GM23338 (cell line): ENCODE results near the gene MAP4K1. TPM values are rescaled to one million over a fixed set of nuclear protein-coding genes. Genes with fewer than 3 reads are reported as not detected.
A peak's percentile ranks its signal among the peaks of the same experiment; 100 is the strongest.

ENCODE experiments used
- ATAC-seq: fragments of 200-7000 bp; cut with Tn5 transposase; 3 replicates; pipeline ENCODE4 v1.9.1; 2020
- DNase-seq: peaks from one replicate; pipeline ENCODE4 v3.0.0-alpha.2; 2015; ENCODE audit warnings: low spot score
- H2AFZ ChIP-seq: fragments of 200-600 bp; sonication (generic); 2 replicates; pipeline ENCODE4 v1.8.0; 2016; ENCODE audit warnings: antibody characterized with exemption, mild to moderate bottlenecking, moderate library complexity
- H3F3A ChIP-seq: fragments of 200-600 bp; sonication (generic); replicated peaks from 2 replicates; pipeline ENCODE4 v1.8.0; 2017; ENCODE audit warnings: antibody characterized with exemption, mixed run types, low read depth
- H3K27ac ChIP-seq: fragments of 200-600 bp; sonication (generic); 2 replicates; pipeline ENCODE4 v1.6.1; 2016; ENCODE audit warnings: low read depth
- H3K27me3 ChIP-seq: fragments of 200-600 bp; sonication (generic); 2 replicates; pipeline ENCODE4 v1.8.0; 2016; ENCODE audit warnings: mild to moderate bottlenecking, mixed run types, moderate library complexity; ENCODE audit not compliant: insufficient read depth
- H3K36me3 ChIP-seq: fragments of 200-600 bp; sonication (generic); 2 replicates; pipeline ENCODE4 v1.8.0; 2016; ENCODE audit warnings: mild to moderate bottlenecking; ENCODE audit not compliant: insufficient read depth
- H3K4me1 ChIP-seq: fragments of 200-600 bp; sonication (generic); 2 replicates; pipeline ENCODE4 v1.8.0; 2016; ENCODE audit warnings: mild to moderate bottlenecking, moderate library complexity; ENCODE audit not compliant: insufficient read depth
- H3K4me2 ChIP-seq: fragments of 200-600 bp; sonication (generic); 2 replicates; pipeline ENCODE4 v1.7.1; 2017; ENCODE audit warnings: mixed run types
- H3K4me3 ChIP-seq: fragments of 200-600 bp; sonication (generic); 2 replicates; pipeline ENCODE4 v1.6.1; 2016; ENCODE audit warnings: mixed run types
- H3K79me2 ChIP-seq: fragments of 200-600 bp; sonication (generic); replicated peaks from 2 replicates; pipeline ENCODE4 v1.8.0; 2017; ENCODE audit warnings: mild to moderate bottlenecking; ENCODE audit not compliant: insufficient read depth
- H3K9me2 ChIP-seq: fragments of 200-600 bp; sonication (generic); 2 replicates; pipeline ENCODE4 v1.8.0; 2017; ENCODE audit not compliant: insufficient read depth
- H4K20me1 ChIP-seq: fragments of 200-600 bp; sonication (generic); replicated peaks from 2 replicates; pipeline ENCODE4 v1.8.0; 2017; ENCODE audit warnings: mild to moderate bottlenecking; ENCODE audit not compliant: insufficient read depth
- H3K27ac Mint-ChIP-seq: 2 replicates; pipeline ENCODE4 v1.8.0; 2020; ENCODE audit warnings: inconsistent platforms, mild to moderate bottlenecking, moderate library complexity, mixed read lengths
- H3K27me3 Mint-ChIP-seq: 3 replicates; pipeline ENCODE4 v1.8.0; 2022; ENCODE audit warnings: low read depth, mild to moderate bottlenecking, moderate library complexity, mixed read lengths, inconsistent platforms; ENCODE audit not compliant: insufficient read depth, poor library complexity
- H3K36me3 Mint-ChIP-seq: 3 replicates; pipeline ENCODE4 v1.8.0; 2021; ENCODE audit warnings: low read depth, mild to moderate bottlenecking, inconsistent platforms, moderate library complexity, mixed read lengths
- H3K4me1 Mint-ChIP-seq: 3 replicates; pipeline ENCODE4 v1.8.0; 2020; ENCODE audit warnings: mild to moderate bottlenecking, inconsistent platforms, mixed read lengths
- H3K4me3 Mint-ChIP-seq: 3 replicates; pipeline ENCODE4 v1.8.0; 2021; ENCODE audit warnings: moderate library complexity, mild to moderate bottlenecking, inconsistent platforms, mixed read lengths
- H3K9me3 Mint-ChIP-seq: 3 replicates; pipeline ENCODE4 v1.8.0; 2020; ENCODE audit warnings: moderate library complexity, mild to moderate bottlenecking, inconsistent platforms, mixed read lengths
- CTCF ChIP-seq, 2 experiments: fragments of 200-600 bp in 1 of 2; sonication (generic) in 1 of 2; conservative IDR thresholded peaks; 2 replicates each; pipeline versions ENCODE4 v1.5.1 to v1.6.1; 2016 to 2017; ENCODE audit warnings: antibody characterized with exemption in 2 of 2, low read depth in 2 of 2, mild to moderate bottlenecking in 2 of 2, moderate library complexity in 1 of 2
- EZH2phosphoT487 ChIP-seq: fragments of 200-600 bp; sonication (generic); IDR thresholded peaks from one replicate; pipeline ENCODE4 v1.8.1; 2018; ENCODE audit warnings: antibody characterized with exemption; ENCODE audit not compliant: unreplicated experiment
- JUNB ChIP-seq: IDR thresholded peaks from one replicate; pipeline ENCODE4 v1.6.1; 2016; ENCODE audit warnings: antibody characterized with exemption; ENCODE audit not compliant: unreplicated experiment
- NANOG ChIP-seq: IDR thresholded peaks from 2 replicates; pipeline ENCODE4 v1.6.1; 2016; ENCODE audit warnings: antibody characterized with exemption, borderline replicate concordance
- POLR2AphosphoS5 ChIP-seq: IDR thresholded peaks from 2 replicates; pipeline ENCODE4 v1.6.1; 2016; ENCODE audit warnings: antibody characterized with exemption, low read depth
- STAT1 ChIP-seq: IDR thresholded peaks from one replicate; pipeline ENCODE4 v1.6.1; 2016; ENCODE audit warnings: antibody characterized with exemption; ENCODE audit not compliant: unreplicated experiment
- ZNF114 ChIP-seq: fragments of 250-450 bp; sonication (Bioruptor Pico); IDR thresholded peaks from 2 replicates; pipeline ENCODE4 v1.5.0; 2020; ENCODE audit warnings: mild to moderate bottlenecking, moderate library complexity
- ZNF331 ChIP-seq: fragments of 250-450 bp; sonication (Bioruptor Pico); IDR thresholded peaks from 2 replicates; pipeline ENCODE4 v1.5.0; 2020; ENCODE audit warnings: low read depth, mild to moderate bottlenecking, moderate library complexity
- polyA plus RNA-seq: library from polyadenylated mRNA; unstranded; fragments of >200 nt; fragmentation: Nextera tagmentation; extraction: Ambion mirVana; gene quantifications from 2 replicates; pipeline ENCODE4 v1.2.1, GENCODE V29; 2016
- total RNA-seq: library from RNA; depleted of rRNA; stranded (reverse); fragments of >200 nt; shearing (Covaris generic); gene quantifications from 2 replicates; pipeline ENCODE4 v1.2.3, GENCODE V29; 2014
- TF ChIP-seq, protein P1 (sequence below): IDR thresholded peaks from one replicate; pipeline ENCODE4 v1.6.1; 2018; ENCODE audit warnings: antibody characterized with exemption; ENCODE audit not compliant: unreplicated experiment
- TF ChIP-seq, protein P2 (sequence below): IDR thresholded peaks from 2 replicates; pipeline ENCODE4 v1.6.1; 2016; ENCODE audit warnings: antibody characterized with exemption

MAP4K1 gene
- total and polyA plus RNA-seq, 2 experiments from 2014 or later, result 7.7 to 44.6 TPM

DNA sequence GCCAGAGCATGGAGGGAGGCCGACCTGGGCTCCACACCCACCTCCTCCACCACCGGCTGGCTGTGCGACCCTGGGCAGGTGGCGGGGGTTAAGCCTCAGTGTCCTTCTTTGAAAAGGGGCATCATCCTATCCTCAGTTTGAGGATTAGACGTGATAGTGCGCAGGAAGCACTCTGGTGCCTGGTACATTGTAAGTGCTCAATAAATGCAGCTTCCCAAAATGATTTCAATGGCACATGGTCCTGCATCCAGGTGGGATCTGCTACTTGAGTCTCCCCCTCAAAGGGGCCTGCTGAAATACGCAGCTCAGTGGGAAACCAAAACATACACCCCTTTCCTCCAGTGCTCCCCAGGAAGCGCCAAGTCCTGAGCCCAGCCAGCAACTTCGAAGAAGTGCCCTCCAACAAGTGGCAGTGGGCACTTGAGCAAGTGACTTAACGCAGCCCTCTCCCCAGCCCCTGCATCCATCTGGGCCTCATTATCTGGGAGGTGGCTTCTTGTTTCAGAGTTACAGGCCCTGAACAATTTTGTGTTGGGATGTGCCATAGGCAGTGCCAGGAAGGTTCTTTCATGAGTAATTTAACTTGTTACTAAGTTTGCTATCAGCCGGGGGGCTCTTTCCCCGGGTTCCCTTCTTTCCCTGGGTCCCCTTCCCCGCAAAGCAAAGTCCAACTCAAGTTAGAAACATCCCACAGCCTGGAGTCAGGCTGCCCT, 47.6 kb upstream of the MAP4K1 start:
- no peaks in the 10 kb centered on the region for H3K9me3 Mint-ChIP-seq
- peaks cover 17% of the 10 kb centered on the region for H3F3A ChIP-seq
- H3K27ac Mint-ChIP-seq, result peak overlapping the region; percentile 98
- H3K36me3 Mint-ChIP-seq, result peaks cover 40% of the 10 kb centered on the region
- H3K4me3 ChIP-seq, result peak overlapping the region; percentile 31
- peak overlapping the region; percentile 72 for H3K4me2 ChIP-seq
- peaks cover 97% of the 10 kb centered on the region for H3K4me1 Mint-ChIP-seq
- H3K27me3 ChIP-seq, result no peaks in the 10 kb centered on the region
- peaks cover 92% of the 10 kb centered on the region for H3K79me2 ChIP-seq
- no peaks in the 10 kb centered on the region for H3K9me2 ChIP-seq
- H3K27me3 Mint-ChIP-seq, result peaks cover 37% of the 10 kb centered on the region
- peaks cover 93% of the 10 kb centered on the region for H3K4me1 ChIP-seq
- H2AFZ ChIP-seq, result no peak overlapping the region
- H3K27ac ChIP-seq, result peak overlapping the region; percentile 99
- TF ChIP-seq NANOG (no peak), ZNF331 (no peak), ZNF114 (CRISPR knock-in tag) (no peak), JUNB (no peak), EZH2phosphoT487 (no peak)
- no peaks in the 10 kb centered on the region; the same call in 1 of the 2 replicates for H3K36me3 ChIP-seq
- ATAC-seq (no peak), DNase-seq (no peak)
- H4K20me1 ChIP-seq, result peaks cover 16% of the 10 kb centered on the region
- H3K4me3 Mint-ChIP-seq, result peak overlapping the region; percentile 55

DNA sequence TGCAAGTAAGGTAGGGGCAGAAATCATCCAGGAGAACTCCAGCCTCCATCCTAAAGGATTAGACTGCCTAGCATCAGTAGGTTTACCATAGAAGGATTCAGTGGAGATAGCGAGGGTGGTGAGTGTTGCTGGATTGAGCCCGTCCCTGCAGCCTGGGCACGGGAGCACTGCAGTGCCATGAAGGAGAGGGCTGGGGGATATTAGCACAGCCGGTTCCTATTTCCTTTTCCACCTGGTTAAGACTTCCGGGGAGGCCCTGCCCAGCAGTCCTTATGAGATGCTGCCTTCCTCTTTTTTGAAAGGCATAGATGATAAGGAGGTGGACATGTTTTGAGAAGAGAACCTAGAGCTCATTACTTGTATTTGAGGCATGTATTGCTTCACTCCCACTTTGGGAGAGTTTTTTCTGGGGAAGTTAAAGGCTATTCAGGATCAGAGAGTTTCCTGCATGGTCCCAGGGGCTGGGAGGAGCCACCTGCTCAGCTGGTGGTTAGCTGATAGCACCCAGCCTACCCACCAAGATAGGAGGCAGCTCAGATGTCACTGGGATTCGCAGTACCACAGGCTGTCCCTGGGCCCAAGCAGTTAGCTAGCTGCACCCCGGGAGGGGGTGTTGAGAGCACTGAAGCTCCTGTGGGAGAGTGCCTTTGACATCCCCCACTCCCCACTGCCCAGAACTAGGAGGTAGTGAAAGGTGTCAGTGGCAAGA, 46.9 kb upstream of the MAP4K1 start:
- peak overlapping the region; percentile 99 for H3K27ac ChIP-seq

DNA sequence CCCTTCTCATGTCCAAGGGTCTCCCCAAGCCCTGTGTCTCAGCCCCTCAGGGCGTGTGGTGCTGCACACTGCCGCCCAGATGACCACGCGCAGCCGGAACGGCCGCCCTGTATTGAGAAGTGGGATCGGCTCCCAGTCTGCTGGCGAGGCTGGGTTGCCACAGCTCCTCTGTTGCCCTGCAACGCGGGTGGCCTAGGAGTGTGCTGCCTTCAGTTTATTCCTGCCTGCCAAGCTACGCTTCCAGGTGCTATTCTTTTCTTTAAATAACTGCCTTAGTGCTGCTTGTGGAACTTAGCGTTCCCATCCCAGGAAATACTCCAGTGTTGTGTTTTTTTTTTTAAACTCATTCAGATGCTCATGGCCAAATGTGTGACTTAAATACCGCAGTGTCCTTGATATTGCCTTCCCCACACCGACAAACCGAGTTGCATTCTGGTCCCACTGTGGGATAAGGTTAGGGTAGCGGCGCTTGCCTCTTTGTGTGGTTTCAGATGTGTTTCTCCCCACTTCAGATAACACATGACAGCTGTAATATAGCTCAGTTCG, 46.3 kb upstream of the MAP4K1 start:
- Mint-ChIP-seq H3K27me3 (peaks cover 31% of the 10 kb centered on the region), H3K4me3 (peak overlapping the region; percentile 20; the same call in 2 of the 3 replicates), H3K4me1 (peaks cover 95% of the 10 kb centered on the region), H3K9me3 (no peaks in the 10 kb centered on the region), H3K36me3 (peaks cover 27% of the 10 kb centered on the region), H3K27ac (peak overlapping the region; percentile 98)
- H4K20me1 ChIP-seq, result peaks cover 24% of the 10 kb centered on the region
- H3K79me2 ChIP-seq, result peaks cover 92% of the 10 kb centered on the region
- peak overlapping the region; percentile 31; the same call in 1 of the 2 replicates for H3K4me3 ChIP-seq
- peaks cover 17% of the 10 kb centered on the region for H3F3A ChIP-seq
- H3K4me2 ChIP-seq, result peak overlapping the region; percentile 72
- H3K27ac ChIP-seq, result peak overlapping the region; percentile 99
- peaks cover 88% of the 10 kb centered on the region for H3K4me1 ChIP-seq
- no peak for ATAC-seq
- H3K27me3 ChIP-seq, result no peaks in the 10 kb centered on the region
- H3K9me2 ChIP-seq, result no peaks in the 10 kb centered on the region
- no peaks in the 10 kb centered on the region; the same call in 1 of the 2 replicates for H3K36me3 ChIP-seq
- no peak for DNase-seq
- H2AFZ ChIP-seq, result no peak overlapping the region
- TF ChIP-seq POLR2AphosphoS5 (no peak), EZH2phosphoT487 (no peak), CTCF (conservative IDR thresholded peaks at IDR 0.05; ENCODE audit: low read depth in 2 of 2) (no peak), ZNF114 (CRISPR knock-in tag) (no peak), STAT1 (no peak)
- TF ChIP-seq, protein P1, sequence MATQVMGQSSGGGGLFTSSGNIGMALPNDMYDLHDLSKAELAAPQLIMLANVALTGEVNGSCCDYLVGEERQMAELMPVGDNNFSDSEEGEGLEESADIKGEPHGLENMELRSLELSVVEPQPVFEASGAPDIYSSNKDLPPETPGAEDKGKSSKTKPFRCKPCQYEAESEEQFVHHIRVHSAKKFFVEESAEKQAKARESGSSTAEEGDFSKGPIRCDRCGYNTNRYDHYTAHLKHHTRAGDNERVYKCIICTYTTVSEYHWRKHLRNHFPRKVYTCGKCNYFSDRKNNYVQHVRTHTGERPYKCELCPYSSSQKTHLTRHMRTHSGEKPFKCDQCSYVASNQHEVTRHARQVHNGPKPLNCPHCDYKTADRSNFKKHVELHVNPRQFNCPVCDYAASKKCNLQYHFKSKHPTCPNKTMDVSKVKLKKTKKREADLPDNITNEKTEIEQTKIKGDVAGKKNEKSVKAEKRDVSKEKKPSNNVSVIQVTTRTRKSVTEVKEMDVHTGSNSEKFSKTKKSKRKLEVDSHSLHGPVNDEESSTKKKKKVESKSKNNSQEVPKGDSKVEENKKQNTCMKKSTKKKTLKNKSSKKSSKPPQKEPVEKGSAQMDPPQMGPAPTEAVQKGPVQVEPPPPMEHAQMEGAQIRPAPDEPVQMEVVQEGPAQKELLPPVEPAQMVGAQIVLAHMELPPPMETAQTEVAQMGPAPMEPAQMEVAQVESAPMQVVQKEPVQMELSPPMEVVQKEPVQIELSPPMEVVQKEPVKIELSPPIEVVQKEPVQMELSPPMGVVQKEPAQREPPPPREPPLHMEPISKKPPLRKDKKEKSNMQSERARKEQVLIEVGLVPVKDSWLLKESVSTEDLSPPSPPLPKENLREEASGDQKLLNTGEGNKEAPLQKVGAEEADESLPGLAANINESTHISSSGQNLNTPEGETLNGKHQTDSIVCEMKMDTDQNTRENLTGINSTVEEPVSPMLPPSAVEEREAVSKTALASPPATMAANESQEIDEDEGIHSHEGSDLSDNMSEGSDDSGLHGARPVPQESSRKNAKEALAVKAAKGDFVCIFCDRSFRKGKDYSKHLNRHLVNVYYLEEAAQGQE, result no peak

More for the DNA sequence above, 46.9 kb upstream of the MAP4K1 start:
- H3K36me3 ChIP-seq, result no peaks in the 10 kb centered on the region; the same call in 1 of the 2 replicates
- H2AFZ ChIP-seq, result no peak overlapping the region
- Mint-ChIP-seq H3K27ac (peak overlapping the region; percentile 98), H3K9me3 (no peaks in the 10 kb centered on the region), H3K4me1 (peaks cover 95% of the 10 kb centered on the region), H3K36me3 (peaks cover 33% of the 10 kb centered on the region), H3K27me3 (peaks cover 36% of the 10 kb centered on the region), H3K4me3 (peak overlapping the region; percentile 31; the same call in 2 of the 3 replicates)
- peaks cover 92% of the 10 kb centered on the region for H3K79me2 ChIP-seq
- DNase-seq (no peak), ATAC-seq (peak; percentile 8)
- no peaks in the 10 kb centered on the region for H3K9me2 ChIP-seq
- H3K27me3 ChIP-seq, result no peaks in the 10 kb centered on the region
- H3K4me2 ChIP-seq, result peak overlapping the region; percentile 72
- peaks cover 17% of the 10 kb centered on the region for H3F3A ChIP-seq
- TF ChIP-seq, protein P2, sequence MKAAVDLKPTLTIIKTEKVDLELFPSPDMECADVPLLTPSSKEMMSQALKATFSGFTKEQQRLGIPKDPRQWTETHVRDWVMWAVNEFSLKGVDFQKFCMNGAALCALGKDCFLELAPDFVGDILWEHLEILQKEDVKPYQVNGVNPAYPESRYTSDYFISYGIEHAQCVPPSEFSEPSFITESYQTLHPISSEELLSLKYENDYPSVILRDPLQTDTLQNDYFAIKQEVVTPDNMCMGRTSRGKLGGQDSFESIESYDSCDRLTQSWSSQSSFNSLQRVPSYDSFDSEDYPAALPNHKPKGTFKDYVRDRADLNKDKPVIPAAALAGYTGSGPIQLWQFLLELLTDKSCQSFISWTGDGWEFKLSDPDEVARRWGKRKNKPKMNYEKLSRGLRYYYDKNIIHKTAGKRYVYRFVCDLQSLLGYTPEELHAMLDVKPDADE, result no peak
- H4K20me1 ChIP-seq, result peaks cover 19% of the 10 kb centered on the region
- H3K4me1 ChIP-seq, result peaks cover 88% of the 10 kb centered on the region
- H3K4me3 ChIP-seq, result peak overlapping the region; percentile 31; the same call in 1 of the 2 replicates
